Mesenchymal stem cell (in vitro differentiated cells and primary cell): ENCODE results near the gene RBM22.

Source experiments
- DNase-seq: peaks from one replicate; pipeline ENCODE4 v3.0.0-alpha.2; 2013
- H2AFZ ChIP-seq: one replicate; pipeline ENCODE4 v1.6.1; 2013; ENCODE audit warnings: low read depth, mild to moderate bottlenecking, control low read depth, inconsistent platforms, low read length, moderate library complexity
- H2AK5ac ChIP-seq: 2 replicates; pipeline ENCODE4 v1.6.1; 2013; ENCODE audit warnings: low read length, moderate library complexity, mild to moderate bottlenecking, inconsistent platforms; ENCODE audit not compliant: severe bottlenecking
- H2BK120ac ChIP-seq: one replicate; pipeline ENCODE4 v1.6.1; 2013; ENCODE audit warnings: low read depth, mild to moderate bottlenecking, inconsistent platforms, low read length, moderate library complexity
- H2BK12ac ChIP-seq, 2 experiments: one replicate each; pipeline ENCODE4 v1.6.1; 2013; ENCODE audit warnings: inconsistent platforms in 2 of 2, low read length in 2 of 2, mild to moderate bottlenecking in 2 of 2, moderate library complexity in 2 of 2, control low read depth in 1 of 2
- H2BK15ac ChIP-seq: one replicate; pipeline ENCODE4 v1.6.1; 2013; ENCODE audit warnings: mild to moderate bottlenecking, low read depth, inconsistent platforms; ENCODE audit not compliant: poor library complexity, severe bottlenecking
- H2BK5ac ChIP-seq: 2 replicates; pipeline ENCODE4 v1.6.1; 2013; ENCODE audit warnings: low read depth, mild to moderate bottlenecking, low read length, control low read depth, inconsistent platforms; ENCODE audit not compliant: poor library complexity, severe bottlenecking
- H3K14ac ChIP-seq, 2 experiments: one replicate each; pipeline ENCODE4 v1.6.1; 2013; ENCODE audit warnings: inconsistent platforms in 2 of 2, low read length in 2 of 2, control low read depth in 1 of 2, mild to moderate bottlenecking in 1 of 2, moderate library complexity in 1 of 2
- H3K18ac ChIP-seq, 2 experiments: one replicate each; pipeline ENCODE4 v1.6.1; 2013; ENCODE audit warnings: inconsistent platforms in 2 of 2, low read length in 2 of 2, control low read depth in 1 of 2, low read depth in 1 of 2, mild to moderate bottlenecking in 1 of 2
- H3K23ac ChIP-seq, 2 experiments: one replicate each; pipeline ENCODE4 v1.6.1; 2013; ENCODE audit warnings: inconsistent platforms in 2 of 2, low read length in 2 of 2, mild to moderate bottlenecking in 2 of 2, moderate library complexity in 2 of 2, control low read depth in 1 of 2
- H3K27ac ChIP-seq: 2 replicates; pipeline ENCODE4 v1.5.1; 2013; ENCODE audit warnings: mild to moderate bottlenecking, moderate library complexity, low read length, control low read depth, inconsistent platforms; ENCODE audit not compliant: poor library complexity, severe bottlenecking
- H3K27me3 ChIP-seq, 2 experiments: 2 replicates each; pipeline versions ENCODE4 v1.6.1 to v1.7.0; 2013; ENCODE audit warnings: low read length in 2 of 2, mild to moderate bottlenecking in 2 of 2, moderate library complexity in 2 of 2, control low read depth in 1 of 2, inconsistent platforms in 1 of 2; ENCODE audit not compliant: control insufficient read depth in 1 of 2, insufficient read depth in 1 of 2
- H3K36me3 ChIP-seq, 2 experiments: 2 replicates each; pipeline versions ENCODE4 v1.6.1 to v1.7.0; 2013; ENCODE audit warnings: low read length in 2 of 2, control low read depth in 1 of 2, inconsistent platforms in 1 of 2, low read depth in 1 of 2, mild to moderate bottlenecking in 1 of 2; ENCODE audit not compliant: insufficient read depth in 2 of 2, control insufficient read depth in 1 of 2
- H3K4ac ChIP-seq, 2 experiments: one replicate each; pipeline ENCODE4 v1.6.1; 2013; ENCODE audit warnings: inconsistent platforms in 2 of 2, low read length in 2 of 2, mild to moderate bottlenecking in 2 of 2, moderate library complexity in 2 of 2, control low read depth in 1 of 2, low read depth in 1 of 2
- H3K4me1 ChIP-seq: 2 replicates; pipeline ENCODE4 v1.6.1; 2013; ENCODE audit warnings: low read depth, low read length, control low read depth; ENCODE audit not compliant: control insufficient read depth, insufficient read depth
- H3K4me2 ChIP-seq: 2 replicates; pipeline ENCODE4 v1.6.1; 2013; ENCODE audit warnings: low read length, mild to moderate bottlenecking, inconsistent platforms; ENCODE audit not compliant: poor library complexity, severe bottlenecking
- H3K4me3 ChIP-seq, 2 experiments: 2 replicates each; pipeline versions ENCODE4 v1.5.1 to v1.7.0; 2013; ENCODE audit warnings: low read length in 2 of 2, mild to moderate bottlenecking in 2 of 2, control low read depth in 1 of 2, low read depth in 1 of 2; ENCODE audit not compliant: insufficient read depth in 1 of 2
- H3K79me1 ChIP-seq: replicated peaks from 2 replicates; pipeline ENCODE4 v1.6.1; 2013; ENCODE audit warnings: mild to moderate bottlenecking, control low read depth, low read length, inconsistent platforms; ENCODE audit not compliant: poor library complexity, severe bottlenecking
- H3K9ac ChIP-seq: 2 replicates; pipeline ENCODE4 v1.7.0; 2013; ENCODE audit warnings: mild to moderate bottlenecking, low read length, moderate library complexity
- H3K9me3 ChIP-seq: 2 replicates; pipeline ENCODE4 v1.7.0; 2013; ENCODE audit warnings: mild to moderate bottlenecking, low read length; ENCODE audit not compliant: control insufficient read depth
- H4K8ac ChIP-seq: one replicate; pipeline ENCODE4 v1.6.1; 2013; ENCODE audit warnings: inconsistent platforms, mild to moderate bottlenecking, low read length, moderate library complexity
- H4K91ac ChIP-seq: one replicate; pipeline ENCODE4 v1.6.1; 2013; ENCODE audit warnings: mild to moderate bottlenecking, low read length, inconsistent platforms
- WGBS: methylation state at CpG from one replicate; pipeline ENCODE4 v1.1.7; 2013; ENCODE audit warnings: mixed read lengths; 5-methylcytosine and 5-hydroxymethylcytosine counted together

Gene RBM22

DNA sequence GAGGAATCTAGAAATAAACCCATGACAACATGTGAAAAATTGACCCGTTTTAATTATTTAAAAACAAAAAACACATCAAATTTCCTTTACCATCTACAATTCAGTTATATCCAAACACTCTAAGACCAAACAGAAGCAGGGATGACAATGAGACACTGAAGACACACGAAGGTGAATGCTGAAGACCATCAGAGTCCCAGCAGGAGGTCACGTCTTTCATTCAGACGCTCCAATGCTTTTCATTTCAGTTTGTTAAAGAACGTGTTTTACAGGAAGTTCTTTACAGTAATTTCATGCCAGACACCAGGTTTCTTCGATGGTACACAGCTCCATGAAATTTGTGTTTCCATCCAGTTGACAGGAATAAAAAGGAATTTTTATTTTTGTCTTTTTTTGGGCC, 10.1 kb downstream of the RBM22 start:
- H3K4ac ChIP-seq: no peak overlapping the region
- no peak overlapping the region for H3K4me2 ChIP-seq
- no peak overlapping the region for H3K9ac ChIP-seq
- no peaks in the 10 kb centered on the region for H3K4me1 ChIP-seq
- no peak overlapping the region for H3K14ac ChIP-seq
- peaks cover 25 to 65% of the 10 kb centered on the region in 2 experiments for H3K36me3 ChIP-seq
- H2BK120ac ChIP-seq: no peak overlapping the region
- no peak overlapping the region for H3K18ac ChIP-seq
- H3K9me3 ChIP-seq: no peaks in the 10 kb centered on the region
- H2BK15ac ChIP-seq: no peak overlapping the region
- H3K27ac ChIP-seq: no peak overlapping the region
- WGBS: 93% methylated on average over 6 of the region's 6 CpGs
- H2AFZ ChIP-seq: no peak overlapping the region
- H4K91ac ChIP-seq: no peak overlapping the region
- no peak overlapping the region for H4K8ac ChIP-seq
- peaks cover 2% of the 10 kb centered on the region for H3K79me1 ChIP-seq
- no peak for DNase-seq
- no peak overlapping the region for H2AK5ac ChIP-seq
- no peaks in the 10 kb centered on the region for H3K27me3 ChIP-seq
- no peak overlapping the region for H2BK12ac ChIP-seq
- H3K4me3 ChIP-seq: no peak overlapping the region
- H3K23ac ChIP-seq: no peak overlapping the region
- no peak overlapping the region for H2BK5ac ChIP-seq

- DNase-seq: no peak
- no peak overlapping the region for H2BK15ac ChIP-seq
- H3K18ac ChIP-seq: no peak overlapping the region
- no peak overlapping the region for H3K14ac ChIP-seq
- H2BK5ac ChIP-seq: no peak overlapping the region
- H4K91ac ChIP-seq: no peak overlapping the region
- H2AFZ ChIP-seq: no peak overlapping the region
- H3K79me1 ChIP-seq: peaks cover 2% of the 10 kb centered on the region
- H3K4ac ChIP-seq: no peak overlapping the region
- no peak overlapping the region for H3K4me2 ChIP-seq
- no peaks in the 10 kb centered on the region for H3K27me3 ChIP-seq
- no peak overlapping the region for H2AK5ac ChIP-seq
- H3K9me3 ChIP-seq: no peaks in the 10 kb centered on the region
- no peak overlapping the region for H3K27ac ChIP-seq
- H2BK12ac ChIP-seq: no peak overlapping the region
- H2BK120ac ChIP-seq: no peak overlapping the region
- 100% methylated on average over 1 of the region's 1 CpG for WGBS
- H3K4me1 ChIP-seq: no peaks in the 10 kb centered on the region
- H3K36me3 ChIP-seq: peaks cover 22 to 48% of the 10 kb centered on the region in 2 experiments
- H4K8ac ChIP-seq: no peak overlapping the region
- no peak overlapping the region for H3K9ac ChIP-seq
- no peak overlapping the region for H3K23ac ChIP-seq
- H3K4me3 ChIP-seq: no peak overlapping the region
Observed at GRCh38 chr5:150689120-150689519, 11.7 kb downstream of the RBM22 start.

DNA sequence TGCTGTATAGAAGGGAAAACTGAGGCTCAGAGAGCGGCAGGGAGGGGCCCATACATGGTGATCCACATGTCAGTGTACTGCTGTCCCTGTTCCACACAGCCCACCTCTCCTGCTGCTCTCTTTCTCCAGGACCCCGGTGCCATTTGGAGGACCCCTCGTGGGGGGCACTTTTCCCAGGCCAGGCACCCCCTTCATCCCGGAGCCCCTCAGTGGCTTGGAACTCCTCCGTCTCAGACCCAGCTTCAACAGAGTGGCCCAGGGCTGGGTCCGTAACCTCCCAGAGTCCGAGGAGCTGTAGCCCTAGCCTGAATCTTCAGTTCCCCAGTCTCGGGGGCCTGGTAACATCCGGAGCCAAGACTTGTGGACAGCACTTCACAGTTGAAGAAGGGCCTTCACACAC, 24.3 kb downstream of the RBM22 start:
- Histone ChIP-seq H3K14ac (no peak overlapping the region), H3K27me3 (no peaks in the 10 kb centered on the region), H3K79me1 (peaks cover 2% of the 10 kb centered on the region), H4K91ac (no peak overlapping the region), H2AK5ac (no peak overlapping the region), H2BK5ac (no peak overlapping the region), H2AFZ (no peak overlapping the region), H3K4me3 (no peak overlapping the region), H3K23ac (no peak overlapping the region), H3K4me1 (peaks cover 26% of the 10 kb centered on the region), H3K36me3 (peaks cover 0 to 7% of the 10 kb centered on the region in 2 experiments), H2BK12ac (no peak overlapping the region), H3K27ac (no peak overlapping the region), H3K4me2 (no peak overlapping the region), H3K9ac (no peak overlapping the region), H3K9me3 (no peaks in the 10 kb centered on the region), H4K8ac (no peak overlapping the region), H3K4ac (no peak overlapping the region), H2BK120ac (no peak overlapping the region), H3K18ac (no peak overlapping the region), H2BK15ac (no peak overlapping the region)
- no peak for DNase-seq
- WGBS: 92% methylated on average over 9 of the region's 9 CpGs

- Histone ChIP-seq H2BK15ac (no peak overlapping the region), H3K36me3 (peaks cover 0 to 7% of the 10 kb centered on the region in 2 experiments), H3K4me2 (no peak overlapping the region), H3K79me1 (peaks cover 2% of the 10 kb centered on the region), H2AK5ac (peak overlapping the region; percentile 83), H3K4ac (no peak overlapping the region), H2AFZ (no peak overlapping the region), H3K27ac (no peak overlapping the region), H3K14ac (no peak overlapping the region), H4K8ac (no peak overlapping the region), H3K4me3 (no peak overlapping the region), H3K23ac (no peak overlapping the region), H3K27me3 (peaks cover 0 to 6% of the 10 kb centered on the region in 2 experiments), H2BK120ac (no peak overlapping the region), H2BK12ac (no peak overlapping the region), H3K18ac (no peak overlapping the region), H3K4me1 (peaks cover 29% of the 10 kb centered on the region), H2BK5ac (no peak overlapping the region), H3K9me3 (no peaks in the 10 kb centered on the region), H4K91ac (no peak overlapping the region), H3K9ac (peak overlapping the region; percentile 31)
- DNase-seq: no peak
- WGBS: 94% methylated on average over 5 of the region's 6 CpGs
Observed at GRCh38 chr5:150675069-150675468, 25.8 kb downstream of the RBM22 start.
